GM18505 (cell line): ENCODE results near the gene EFCAB7.

Experiments
- ATAC-seq: cut with Tn5 transposase; IDR thresholded peaks from one replicate; pipeline ENCODE4 v1.9.1; 2021; ENCODE audit not compliant: unreplicated experiment
- POLR2A ChIP-seq: IDR thresholded peaks from 4 replicates; pipeline ENCODE4 v1.6.1; 2011; ENCODE audit warnings: borderline replicate concordance; ENCODE audit not compliant: insufficient read depth, insufficient read length; ENCODE audit errors: extremely low read depth

EFCAB7 gene

GRCh38 chr1:63532727-63533126 lies 9.4 kb downstream of the EFCAB7 start:
- no peak for TF ChIP-seq POLR2A
- ATAC-seq = no peak

- TF ChIP-seq POLR2A = no peak
- ATAC-seq = no peak
Observed at GRCh38 chr1:63533931-63534330, 10.6 kb downstream of the EFCAB7 start.

GRCh38 chr1:63534406-63534805 lies 11.1 kb downstream of the EFCAB7 start:
- no peak for TF ChIP-seq POLR2A
- ATAC-seq = no peak

GRCh38 chr1:63537006-63537405 lies 13.7 kb downstream of the EFCAB7 start:
- TF ChIP-seq POLR2A = no peak
- no peak for ATAC-seq

GRCh38 chr1:63537940-63538339 lies 14.6 kb downstream of the EFCAB7 start:
- ATAC-seq = no peak
- no peak for TF ChIP-seq POLR2A

- no peak for ATAC-seq
- TF ChIP-seq POLR2A = no peak
Observed at GRCh38 chr1:63545780-63546179, 22.5 kb downstream of the EFCAB7 start.

GRCh38 chr1:63547621-63548294 lies 24.4 kb downstream of the EFCAB7 start:
- no peak for TF ChIP-seq POLR2A
- ATAC-seq = no peak

- no peak for ATAC-seq
- no peak for TF ChIP-seq POLR2A
Observed at GRCh38 chr1:63548303-63548702, 25.0 kb downstream of the EFCAB7 start.

GRCh38 chr1:63548877-63549276 lies 25.6 kb downstream of the EFCAB7 start:
- ATAC-seq = no peak
- TF ChIP-seq POLR2A = no peak

- no peak for ATAC-seq
Observed at GRCh38 chr1:63555480-63555879, 32.2 kb downstream of the EFCAB7 start.

GRCh38 chr1:63557365-63557987 lies 34.2 kb downstream of the EFCAB7 start:
- ATAC-seq = no peak
- TF ChIP-seq POLR2A = no peak

More at GRCh38 chr1:63555480-63555879, 32.2 kb downstream of the EFCAB7 start:
- no peak for TF ChIP-seq POLR2A

GRCh38 chr1:63559357-63559756 lies 36.0 kb downstream of the EFCAB7 start:
- TF ChIP-seq POLR2A = no peak
- ATAC-seq = no peak

GRCh38 chr1:63563745-63564144 lies 40.4 kb downstream of the EFCAB7 start:
- ATAC-seq = no peak
- TF ChIP-seq POLR2A = no peak

- no peak for ATAC-seq
- TF ChIP-seq POLR2A = no peak
Observed at GRCh38 chr1:63569068-63569467, 45.7 kb downstream of the EFCAB7 start.
